Progenitor cell of endocrine pancreas (in vitro differentiated cells): ENCODE data around the gene SLC35F3. TPM values are rescaled to one million over a fixed set of nuclear protein-coding genes. Genes with fewer than 3 reads are reported as not detected.

Source experiments
- DNase-seq: peaks from one replicate; pipeline ENCODE4 v3.0.0; 2021; ENCODE audit warnings: low spot score; ENCODE audit not compliant: unreplicated experiment
- H3K27ac Mint-ChIP-seq: 2 replicates; pipeline ENCODE4 v1.8.0; 2021; ENCODE audit warnings: mild to moderate bottlenecking, moderate library complexity, mixed read lengths
- H3K27me3 Mint-ChIP-seq: 2 replicates; pipeline ENCODE4 v1.8.0; 2021; ENCODE audit warnings: mixed read lengths
- H3K36me3 Mint-ChIP-seq: 2 replicates; pipeline ENCODE4 v1.8.0; 2022; ENCODE audit warnings: mixed read lengths; ENCODE audit not compliant: insufficient read depth
- H3K4me1 Mint-ChIP-seq: 2 replicates; pipeline ENCODE4 v1.8.0; 2021; ENCODE audit warnings: low read depth, mixed read lengths
- H3K4me3 Mint-ChIP-seq: 2 replicates; pipeline ENCODE4 v1.8.0; 2021; ENCODE audit warnings: low read depth, mild to moderate bottlenecking, moderate library complexity, mixed read lengths
- H3K9me3 Mint-ChIP-seq: 2 replicates; pipeline ENCODE4 v1.8.0; 2021; ENCODE audit warnings: low read depth, mixed read lengths
- total RNA-seq: library from RNA; stranded (reverse); gene quantifications from 2 replicates; pipeline ENCODE4 v1.2.1, GENCODE V29; 2021
- TF ChIP-seq, protein P1 (sequence below): fragments of 200-600 bp; sonication (generic); IDR thresholded peaks from one replicate; pipeline ENCODE4 v1.5.0; 2021; ENCODE audit warnings: antibody characterized with exemption, mild to moderate bottlenecking; ENCODE audit not compliant: unreplicated experiment

The SLC35F3 gene
- total RNA-seq, 1 donor from 2014 or later, result 0.74 TPM

DNA sequence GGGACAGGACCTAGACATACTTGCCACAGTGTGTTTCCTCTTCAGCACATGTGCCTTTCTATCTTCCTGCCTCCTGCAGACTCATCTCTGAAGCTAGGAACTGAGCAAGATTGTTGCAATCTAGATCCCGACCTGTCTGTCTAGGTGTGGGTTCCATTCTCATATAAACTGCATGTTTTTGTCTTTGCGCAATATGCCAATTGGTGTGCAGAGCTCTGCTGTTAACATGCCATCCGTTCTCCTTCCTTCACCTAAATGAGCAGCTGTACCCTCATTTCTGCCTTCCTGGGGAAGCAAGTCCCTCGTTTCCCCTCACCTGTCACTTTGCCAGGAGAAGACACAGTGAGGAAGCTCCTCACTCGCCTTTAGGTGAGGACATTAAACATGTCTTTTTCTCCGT lies 55.5 kb downstream of the SLC35F3 start:
- no peaks in the 10 kb centered on the region for H3K36me3 Mint-ChIP-seq
- TF ChIP-seq, protein P1, sequence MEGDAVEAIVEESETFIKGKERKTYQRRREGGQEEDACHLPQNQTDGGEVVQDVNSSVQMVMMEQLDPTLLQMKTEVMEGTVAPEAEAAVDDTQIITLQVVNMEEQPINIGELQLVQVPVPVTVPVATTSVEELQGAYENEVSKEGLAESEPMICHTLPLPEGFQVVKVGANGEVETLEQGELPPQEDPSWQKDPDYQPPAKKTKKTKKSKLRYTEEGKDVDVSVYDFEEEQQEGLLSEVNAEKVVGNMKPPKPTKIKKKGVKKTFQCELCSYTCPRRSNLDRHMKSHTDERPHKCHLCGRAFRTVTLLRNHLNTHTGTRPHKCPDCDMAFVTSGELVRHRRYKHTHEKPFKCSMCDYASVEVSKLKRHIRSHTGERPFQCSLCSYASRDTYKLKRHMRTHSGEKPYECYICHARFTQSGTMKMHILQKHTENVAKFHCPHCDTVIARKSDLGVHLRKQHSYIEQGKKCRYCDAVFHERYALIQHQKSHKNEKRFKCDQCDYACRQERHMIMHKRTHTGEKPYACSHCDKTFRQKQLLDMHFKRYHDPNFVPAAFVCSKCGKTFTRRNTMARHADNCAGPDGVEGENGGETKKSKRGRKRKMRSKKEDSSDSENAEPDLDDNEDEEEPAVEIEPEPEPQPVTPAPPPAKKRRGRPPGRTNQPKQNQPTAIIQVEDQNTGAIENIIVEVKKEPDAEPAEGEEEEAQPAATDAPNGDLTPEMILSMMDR, result no peak
- no peak overlapping the region for H3K27ac Mint-ChIP-seq
- no peak for DNase-seq
- H3K4me1 Mint-ChIP-seq, result no peaks in the 10 kb centered on the region
- H3K27me3 Mint-ChIP-seq, result peaks cover 6% of the 10 kb centered on the region
- no peak overlapping the region for H3K4me3 Mint-ChIP-seq
- no peaks in the 10 kb centered on the region for H3K9me3 Mint-ChIP-seq

DNA sequence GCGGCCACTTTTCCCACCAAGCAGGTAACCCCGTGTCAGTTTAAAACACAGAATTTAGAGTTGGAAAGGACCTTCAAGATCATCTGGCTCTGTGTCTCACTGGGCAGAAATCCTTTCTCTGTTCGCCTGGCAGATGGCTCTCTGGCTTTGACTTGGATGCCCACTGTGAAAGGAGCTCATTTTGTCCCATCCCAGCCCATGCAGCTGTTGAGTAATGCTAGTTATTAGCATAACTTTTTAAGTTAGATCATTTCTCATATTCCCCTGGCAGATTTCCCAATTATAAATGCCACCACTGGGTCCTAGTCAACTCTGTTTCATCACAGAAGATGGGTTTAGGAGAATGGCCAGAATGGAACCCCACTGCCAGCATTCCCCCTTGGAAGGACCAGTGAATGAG lies 55.9 kb downstream of the SLC35F3 start:
- peaks cover 6% of the 10 kb centered on the region for H3K27me3 Mint-ChIP-seq
- H3K27ac Mint-ChIP-seq, result no peak overlapping the region
- no peak for DNase-seq
- H3K36me3 Mint-ChIP-seq, result no peaks in the 10 kb centered on the region
- TF ChIP-seq, protein P1, result no peak
- no peak overlapping the region for H3K4me3 Mint-ChIP-seq
- no peaks in the 10 kb centered on the region for H3K4me1 Mint-ChIP-seq
- H3K9me3 Mint-ChIP-seq, result no peaks in the 10 kb centered on the region

DNA sequence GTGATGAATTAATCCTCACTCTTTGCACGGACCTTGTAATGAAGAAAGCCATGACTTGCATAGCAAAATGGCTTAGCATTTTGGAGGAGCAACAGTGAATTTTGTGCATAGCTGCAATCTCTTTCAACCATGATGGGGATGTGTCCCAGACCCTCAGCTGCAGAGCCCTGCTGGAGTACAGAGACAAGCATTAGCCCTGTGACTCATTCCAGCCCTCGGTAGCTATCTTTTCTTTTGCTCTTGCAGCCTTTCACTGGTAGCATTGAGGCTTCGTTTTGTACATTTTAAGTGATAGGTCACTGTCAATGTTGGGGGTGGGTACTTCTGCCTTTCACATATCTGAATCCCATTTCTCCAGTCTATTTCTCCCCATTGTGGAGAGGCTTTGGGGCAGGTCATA lies 58.4 kb downstream of the SLC35F3 start:
- Mint-ChIP-seq H3K27me3 (peaks cover 6% of the 10 kb centered on the region), H3K4me1 (no peaks in the 10 kb centered on the region)

DNA sequence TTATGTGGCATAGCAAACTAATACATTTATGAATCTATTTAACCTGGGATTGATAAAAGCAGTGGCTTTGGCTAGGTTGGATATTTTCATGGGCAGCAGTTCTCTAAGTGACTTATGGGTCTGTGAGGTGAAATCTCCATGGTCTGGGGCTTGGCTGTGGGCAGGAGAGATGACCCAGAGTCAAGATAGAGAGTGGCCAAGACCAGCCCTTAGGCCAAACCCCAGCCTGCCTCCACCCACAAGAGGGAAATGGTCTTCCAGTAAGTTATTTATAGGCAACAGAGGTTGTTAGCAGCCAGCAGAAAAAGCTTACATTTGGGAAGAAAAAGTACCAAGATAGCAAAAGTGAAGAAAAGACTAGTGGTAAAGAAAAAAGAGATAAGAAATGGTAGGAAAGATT lies 61.4 kb downstream of the SLC35F3 start:
- no peak for DNase-seq
- TF ChIP-seq, protein P1, result no peak
- Mint-ChIP-seq H3K27me3 (no peaks in the 10 kb centered on the region), H3K4me1 (no peaks in the 10 kb centered on the region), H3K4me3 (no peak overlapping the region), H3K36me3 (no peaks in the 10 kb centered on the region), H3K9me3 (no peaks in the 10 kb centered on the region), H3K27ac (no peak overlapping the region)

More for the DNA sequence above, 58.4 kb downstream of the SLC35F3 start:
- no peak overlapping the region for H3K4me3 Mint-ChIP-seq
- no peak for DNase-seq
- H3K36me3 Mint-ChIP-seq, result no peaks in the 10 kb centered on the region
- TF ChIP-seq, protein P1, result no peak
- no peak overlapping the region for H3K27ac Mint-ChIP-seq
- H3K9me3 Mint-ChIP-seq, result no peaks in the 10 kb centered on the region

DNA sequence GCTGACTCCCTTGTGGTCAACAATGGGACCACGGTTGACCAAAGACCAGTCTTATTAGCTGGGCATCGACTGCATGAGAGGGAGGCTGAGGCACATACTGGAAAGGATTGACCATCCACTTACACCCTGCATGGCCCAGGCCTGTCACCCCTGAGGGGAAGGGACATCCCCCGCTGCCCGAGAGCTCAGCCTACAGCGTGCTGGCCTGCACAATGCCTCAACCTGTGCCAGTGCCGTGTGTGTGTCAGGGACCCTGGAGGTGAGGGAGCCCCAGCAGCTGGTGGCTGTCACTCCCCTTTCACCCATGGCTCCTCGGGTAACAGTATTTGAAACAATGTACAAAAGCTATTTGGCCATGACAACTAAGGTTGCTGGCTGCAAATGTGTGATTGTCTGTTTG lies 67.3 kb downstream of the SLC35F3 start:
- TF ChIP-seq, protein P1, result no peak
- Mint-ChIP-seq H3K4me1 (no peaks in the 10 kb centered on the region), H3K27ac (no peak overlapping the region), H3K9me3 (no peaks in the 10 kb centered on the region), H3K36me3 (no peaks in the 10 kb centered on the region), H3K4me3 (no peak overlapping the region), H3K27me3 (no peaks in the 10 kb centered on the region)
- DNase-seq, result no peak
